MM.1S (cell line): ENCODE results near the gene DDAH2.

Source experiments
- CTCF ChIP-seq: fragments of 300-600 bp; sonication (generic); IDR thresholded peaks from 2 replicates; pipeline ENCODE4 v1.5.1; 2016; ENCODE audit warnings: antibody characterized with exemption, low read length, mixed read lengths
- EZH2 ChIP-seq: fragments of 300-600 bp; sonication (generic); optimal IDR thresholded peaks from 2 replicates; pipeline ENCODE3; 2017; ENCODE audit warnings: low read depth, mild to moderate bottlenecking, antibody characterized with exemption, low read length, mixed read lengths

- TF ChIP-seq CTCF (no peak), EZH2 (no peak)
Observed at GRCh38 chr6:31736021-31736767, 7.1 kb upstream of the DDAH2 start, which contains the start of gene CLIC1.
